ENCODE measurements around the gene STARD5. TPM values are rescaled to one million over a fixed set of nuclear protein-coding genes. Genes with fewer than 3 reads are reported as not detected.

The STARD5 gene
- total and polyA plus RNA-seq, 9 of the 15 experiments (the other 6 are each of a cell fraction or from before 2014, with no cell fraction given): 1.7 to 5.7 (median 2.2) TPM

DNA sequence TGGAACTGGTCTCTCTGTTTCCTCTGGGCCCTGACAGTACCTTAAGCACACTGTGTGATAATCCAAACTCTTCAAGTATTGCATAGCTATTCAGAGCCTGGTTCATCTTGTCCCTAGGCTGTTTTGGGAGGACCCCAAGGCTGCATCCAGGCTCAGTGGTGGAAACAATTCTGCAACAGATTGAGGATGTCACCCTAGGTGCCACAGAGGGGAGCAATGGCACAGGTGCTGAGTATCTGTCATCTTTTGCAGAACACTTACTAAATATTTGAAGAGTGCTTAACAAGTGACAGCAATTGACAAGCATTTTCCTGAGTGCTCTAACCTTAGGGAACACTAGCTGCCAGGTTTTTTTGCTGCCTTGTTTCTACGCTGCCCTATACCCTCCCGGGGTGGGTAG, 27.8 kb downstream of the STARD5 start:
- no peaks in the 10 kb centered on the region for H3K9me3 ChIP-seq (replicated peaks; ENCODE audit: control insufficient read depth, insufficient read depth, low read depth, low read length)
- ChIA-PET POLR2A (interaction anchor here (0.7 kb wide), 1 partner anchor 97 kb away, joined by 3 read pairs; no protein-coding TSS in a partner anchor), CTCF (ENCODE audit: low intra/inter-chr PET ratio) (no interaction called here)
- H2AFZ ChIP-seq (ENCODE audit: low read depth, low read length): no peak overlapping the region
- no peak overlapping the region for H3K27ac ChIP-seq (ENCODE audit: extremely low read depth, low read depth, low read length)
- no peaks in the 10 kb centered on the region for H3K4me1 ChIP-seq (replicated peaks in 1 of 2; ENCODE audit: control insufficient read depth in 2 of 2, insufficient read depth in 2 of 2, low read length in 2 of 2)
- H3K36me3 ChIP-seq (ENCODE audit: control insufficient read depth, insufficient read depth, low read length): no peaks in the 10 kb centered on the region; the same call in 2 of the 3 replicates
- H3K9ac ChIP-seq (ENCODE audit: insufficient read depth in 1 of 2, low read depth in 2 of 2, low read length in 2 of 2): no peak overlapping the region
- in situ Hi-C loops (cut with MboI) (no loop called here), intact Hi-C loops (cut with micrococcal nuclease) (no loop called here)
- no peak overlapping the region for H3K4me2 ChIP-seq (ENCODE audit: insufficient read depth, low read length)
- no peak for ATAC-seq
- BruUV-seq (replicated peaks): no TSS peak
- H3K27me3 ChIP-seq (ENCODE audit: control insufficient read depth in 2 of 2, insufficient read depth in 2 of 2, low read length in 2 of 2): no peaks in the 10 kb centered on the region
- no peak for FAIRE-seq
- H3K9me1 ChIP-seq (ENCODE audit: control insufficient read depth, insufficient read depth, low read length): no peaks in the 10 kb centered on the region
- WGBS (ENCODE audit: insufficient coverage, low coverage, missing lambda C conversion rate): 39% methylated on average over 2 of the region's 2 CpGs
- no peak overlapping the region for H3K4me3 ChIP-seq
- no peaks in the 10 kb centered on the region for H3K79me2 ChIP-seq (ENCODE audit: control insufficient read depth, insufficient read depth, low read length)
- DNase-seq (ENCODE audit: extremely low read depth in 1 of 4, low spot score in 3 of 4): no peak
- H4K20me1 ChIP-seq (replicated peaks; ENCODE audit: control insufficient read depth, insufficient read depth, low read length): no peaks in the 10 kb centered on the region
- TF ChIP-seq HDAC2 (IDR thresholded peaks at IDR 0.05) (no peak), HMG20B (CRISPR knock-in tag; IDR thresholded peaks at IDR 0.05) (no peak), CLOCK (CRISPR knock-in tag; IDR thresholded peaks at IDR 0.05; ENCODE audit: borderline replicate concordance) (no peak), ZNF184 (CRISPR knock-in tag; IDR thresholded peaks at IDR 0.05) (no peak), FOXM1 (IDR thresholded peaks at IDR 0.05; ENCODE audit: low read depth) (no peak), FOXM1 (CRISPR knock-in tag; IDR thresholded peaks at IDR 0.05; ENCODE audit: low read depth) (no peak), ZNF584 (CRISPR knock-in tag; IDR thresholded peaks at IDR 0.05; ENCODE audit: low read depth) (no peak), CTCF (IDR thresholded peaks at IDR 0.05 in 2 of 3, conservative IDR thresholded peaks at IDR 0.05 in 1 of 3; ENCODE audit: insufficient read depth in 2 of 3, low read depth in 1 of 3, low read length in 3 of 3) (no peak), ZNF175 (CRISPR knock-in tag; IDR thresholded peaks at IDR 0.05; ENCODE audit: low read depth) (no peak), MAFF (IDR thresholded peaks at IDR 0.05; ENCODE audit: low read length) (no peak), RERE (CRISPR knock-in tag; IDR thresholded peaks at IDR 0.05; ENCODE audit: borderline replicate concordance) (no peak)
